Measurements from ENCODE around the gene SIPA1L3.

GRCh38 chr19:38170334-38170733, 263.3 kb downstream of the SIPA1L3 start:
- TF ChIP-seq REST (tag by site-specific recombination; IDR thresholded peaks at IDR 0.05): no peak
- no peak for TF ChIP-seq ZNF623 (tag by site-specific recombination; IDR thresholded peaks at IDR 0.05)
- TF ChIP-seq CTCF (tag by site-specific recombination; IDR thresholded peaks at IDR 0.05): no peak
- no peak for TF ChIP-seq ZNF449 (tag by site-specific recombination; IDR thresholded peaks at IDR 0.05)
- TF ChIP-seq TSHZ1 (tag by site-specific recombination; IDR thresholded peaks at IDR 0.05; ENCODE audit: borderline replicate concordance): no peak
- TF ChIP-seq ZNF169 (tag by site-specific recombination; IDR thresholded peaks at IDR 0.05): no peak
